MM.1S (cell line): Measurements from ENCODE around the gene MMD.
"Not testable (repeated sequence)": the region's sequence is repeated elsewhere in the genome, so short reads cannot be mapped to it uniquely, and the experiment has no call there.

Source experiments
- DNase-seq: peaks from one replicate; pipeline ENCODE4 v3.0.0-alpha.2; 2015
- H2AFZ ChIP-seq: fragments of 300-600 bp; sonication (generic); 2 replicates; pipeline ENCODE4 v1.6.0; 2016; ENCODE audit warnings: antibody characterized with exemption, low read length
- H3F3A ChIP-seq: fragments of 300-600 bp; sonication (generic); 2 replicates; pipeline ENCODE4 v1.6.1; 2016; ENCODE audit warnings: mild to moderate bottlenecking, antibody characterized with exemption, low read length, moderate library complexity, mixed read lengths; ENCODE audit not compliant: insufficient read depth
- H3K27ac ChIP-seq: fragments of 300-600 bp; sonication (generic); 2 replicates; pipeline ENCODE4 v1.5.1; 2016; ENCODE audit warnings: mild to moderate bottlenecking, low read length
- H3K27me3 ChIP-seq: fragments of 300-600 bp; sonication (generic); replicated peaks from 2 replicates; pipeline ENCODE4 v1.6.0; 2016; ENCODE audit warnings: low read length; ENCODE audit not compliant: insufficient read depth
- H3K36me3 ChIP-seq: fragments of 300-600 bp; sonication (generic); replicated peaks from 2 replicates; pipeline ENCODE4 v1.6.1; 2016; ENCODE audit warnings: mild to moderate bottlenecking, low read length, mixed read lengths; ENCODE audit not compliant: insufficient read depth
- H3K4me1 ChIP-seq: fragments of 300-600 bp; sonication (generic); 2 replicates; pipeline ENCODE4 v1.6.1; 2016; ENCODE audit warnings: low read length, mixed read lengths
- H3K4me2 ChIP-seq: fragments of 300-600 bp; sonication (generic); 2 replicates; pipeline ENCODE4 v1.6.0; 2016; ENCODE audit warnings: low read depth, low read length
- H3K4me3 ChIP-seq: fragments of 300-600 bp; sonication (generic); 2 replicates; pipeline ENCODE4 v1.5.1; 2016; ENCODE audit warnings: low read length, mixed read lengths
- H3K79me2 ChIP-seq: fragments of 300-600 bp; sonication (generic); 2 replicates; pipeline ENCODE4 v1.6.1; 2016; ENCODE audit warnings: mixed run types, low read length, mixed read lengths
- H3K9ac ChIP-seq: fragments of 300-600 bp; sonication (generic); 2 replicates; pipeline ENCODE4 v1.6.1; 2016; ENCODE audit warnings: low read length, mixed read lengths
- H3K9me2 ChIP-seq: fragments of 300-600 bp; sonication (generic); replicated peaks from 2 replicates; pipeline ENCODE4 v1.6.1; 2016; ENCODE audit warnings: mild to moderate bottlenecking, low read length, mixed read lengths; ENCODE audit not compliant: insufficient read depth
- H3K9me3 ChIP-seq: fragments of 300-600 bp; sonication (generic); replicated peaks from 2 replicates; pipeline ENCODE4 v1.6.1; 2016; ENCODE audit warnings: mild to moderate bottlenecking, low read length, mixed read lengths; ENCODE audit not compliant: insufficient read depth
- H4K20me1 ChIP-seq: fragments of 300-600 bp; sonication (generic); 2 replicates; pipeline ENCODE4 v1.6.1; 2016; ENCODE audit warnings: mild to moderate bottlenecking, low read length, moderate library complexity, mixed read lengths; ENCODE audit not compliant: insufficient read depth
- CTCF ChIP-seq: fragments of 300-600 bp; sonication (generic); IDR thresholded peaks from 2 replicates; pipeline ENCODE4 v1.5.1; 2016; ENCODE audit warnings: antibody characterized with exemption, low read length, mixed read lengths
- EZH2 ChIP-seq: fragments of 300-600 bp; sonication (generic); optimal IDR thresholded peaks from 2 replicates; pipeline ENCODE3; 2017; ENCODE audit warnings: low read depth, mild to moderate bottlenecking, antibody characterized with exemption, low read length, mixed read lengths
- EZH2phosphoT487 ChIP-seq: fragments of 300-600 bp; sonication (generic); IDR thresholded peaks from 2 replicates; pipeline ENCODE4 v1.6.1; 2018; ENCODE audit warnings: antibody characterized with exemption, low read length

The MMD gene

GRCh38 chr17:55424893-55425540 is 3.4 kb upstream of the MMD start:
- TF ChIP-seq EZH2, result no peak
- no peak for TF ChIP-seq CTCF
- TF ChIP-seq EZH2phosphoT487, result no peak
- no peaks in the 10 kb centered on the region for H3K36me3 ChIP-seq
- no peaks in the 10 kb centered on the region for H3F3A ChIP-seq
- no peak overlapping the region for H3K9ac ChIP-seq
- H3K9me3 ChIP-seq, result no peaks in the 10 kb centered on the region
- no peaks in the 10 kb centered on the region for H3K9me2 ChIP-seq
- no peak for DNase-seq
- H4K20me1 ChIP-seq, result no peaks in the 10 kb centered on the region
- peaks cover 15% of the 10 kb centered on the region for H3K79me2 ChIP-seq
- H3K27me3 ChIP-seq, result no peaks in the 10 kb centered on the region
- peaks cover 12% of the 10 kb centered on the region for H3K4me1 ChIP-seq
- H2AFZ ChIP-seq, result no peak overlapping the region
- no peak overlapping the region for H3K4me2 ChIP-seq
- H3K4me3 ChIP-seq, result no peak overlapping the region
- no peak overlapping the region for H3K27ac ChIP-seq

GRCh38 chr17:55423535-55423934 is 1.9 kb upstream of the MMD start:
- Histone ChIP-seq H3K79me2 (peaks cover 19% of the 10 kb centered on the region), H4K20me1 (no peaks in the 10 kb centered on the region), H3K4me1 (peaks cover 14% of the 10 kb centered on the region), H3K4me2 (no peak overlapping the region), H3F3A (no peaks in the 10 kb centered on the region), H2AFZ (no peak overlapping the region), H3K4me3 (no peak overlapping the region), H3K27ac (no peak overlapping the region), H3K9me2 (no peaks in the 10 kb centered on the region), H3K9ac (no peak overlapping the region), H3K36me3 (no peaks in the 10 kb centered on the region), H3K27me3 (no peaks in the 10 kb centered on the region), H3K9me3 (no peaks in the 10 kb centered on the region)
- DNase-seq, result no peak
- TF ChIP-seq EZH2 (no peak), CTCF (no peak), EZH2phosphoT487 (no peak)

GRCh38 chr17:55422828-55423164 is 1.2 kb upstream of the MMD start:
- not testable (repeated sequence) for H3K27me3 ChIP-seq, H3K9me3 ChIP-seq, H2AFZ ChIP-seq, H3K36me3 ChIP-seq, H3F3A ChIP-seq, H3K9me2 ChIP-seq, H3K9ac ChIP-seq, DNase-seq, H4K20me1 ChIP-seq, H3K4me2 ChIP-seq, H3K27ac ChIP-seq, H3K4me3 ChIP-seq
- Histone ChIP-seq H3K79me2 (peaks cover 19% of the 10 kb centered on the region), H3K4me1 (peaks cover 14% of the 10 kb centered on the region)

- no peak for TF ChIP-seq CTCF
- TF ChIP-seq EZH2phosphoT487, result no peak
- no peak for TF ChIP-seq EZH2
- H3K27ac ChIP-seq, result no peak overlapping the region
- no peaks in the 10 kb centered on the region for H3F3A ChIP-seq
- H3K4me2 ChIP-seq, result peak overlapping the region; percentile 78
- H3K9ac ChIP-seq, result peak overlapping the region; percentile 78
- H4K20me1 ChIP-seq, result no peaks in the 10 kb centered on the region
- H3K9me2 ChIP-seq, result no peaks in the 10 kb centered on the region
- H3K36me3 ChIP-seq, result no peaks in the 10 kb centered on the region
- peak overlapping the region; percentile 90 for H3K4me3 ChIP-seq
- H2AFZ ChIP-seq, result peak overlapping the region; percentile 96
- H3K9me3 ChIP-seq, result no peaks in the 10 kb centered on the region
- H3K4me1 ChIP-seq, result peaks cover 8% of the 10 kb centered on the region
- peaks cover 19% of the 10 kb centered on the region for H3K79me2 ChIP-seq
- no peak for DNase-seq
- no peaks in the 10 kb centered on the region for H3K27me3 ChIP-seq
These were observed 858 bp downstream of the MMD start for GRCh38 chr17:55420776-55421178.
